Mesodermal cell (in vitro differentiated cells): Measurements from ENCODE around the gene CD58.

Experiments used
- H3K27ac ChIP-seq: 2 replicates; pipeline ENCODE4 v1.7.0; 2013; ENCODE audit warnings: mild to moderate bottlenecking, low read depth, low read length, moderate library complexity; ENCODE audit not compliant: severe bottlenecking
- H3K36me3 ChIP-seq: 2 replicates; pipeline ENCODE4 v1.7.1; 2013; ENCODE audit warnings: mild to moderate bottlenecking, low read length, moderate library complexity; ENCODE audit not compliant: control insufficient read depth, insufficient read depth
- H3K4me1 ChIP-seq: one replicate; pipeline ENCODE4 v1.7.1; 2013; ENCODE audit warnings: mild to moderate bottlenecking, low read length; ENCODE audit not compliant: insufficient read depth, control insufficient read depth, poor library complexity, severe bottlenecking
- H3K4me3 ChIP-seq: 2 replicates; pipeline ENCODE4 v1.7.0; 2013; ENCODE audit warnings: low read length, control low read depth, mild to moderate bottlenecking; ENCODE audit not compliant: insufficient read depth, poor library complexity, severe bottlenecking; ENCODE audit errors: extremely low read depth
- H3K9me3 ChIP-seq: 2 replicates; pipeline ENCODE4 v1.7.1; 2013; ENCODE audit warnings: mild to moderate bottlenecking, low read length, moderate library complexity; ENCODE audit not compliant: control insufficient read depth
- WGBS, 2 experiments: methylation state at CpG; one replicate each; pipeline ENCODE4 v1.1.5; 2013; ENCODE audit warnings: missing lambda C conversion rate in 2 of 2; ENCODE audit not compliant: insufficient coverage in 2 of 2; 5-methylcytosine and 5-hydroxymethylcytosine counted together

Gene CD58

GRCh38 chr1:116487583-116487982 is 83.2 kb downstream of the CD58 start:
- Histone ChIP-seq H3K27ac (peak overlapping the region; percentile 88), H3K36me3 (no peaks in the 10 kb centered on the region)
- 89 to 92% methylated on average over 1 of the region's 1 CpG for WGBS, 2 experiments

GRCh38 chr1:116487031-116487430 is 83.8 kb downstream of the CD58 start:
- H3K36me3 ChIP-seq: no peaks in the 10 kb centered on the region
- no peaks in the 10 kb centered on the region for H3K9me3 ChIP-seq
- peaks cover 18% of the 10 kb centered on the region for H3K4me1 ChIP-seq
- H3K4me3 ChIP-seq: no peak overlapping the region
- no peak overlapping the region for H3K27ac ChIP-seq

More at GRCh38 chr1:116487583-116487982, 83.2 kb downstream of the CD58 start:
- Histone ChIP-seq H3K9me3 (no peaks in the 10 kb centered on the region), H3K4me3 (no peak overlapping the region), H3K4me1 (peaks cover 18% of the 10 kb centered on the region)

GRCh38 chr1:116486424-116486823 is 84.4 kb downstream of the CD58 start:
- Histone ChIP-seq H3K36me3 (no peaks in the 10 kb centered on the region), H3K4me3 (no peak overlapping the region), H3K4me1 (peaks cover 18% of the 10 kb centered on the region), H3K27ac (no peak overlapping the region), H3K9me3 (no peaks in the 10 kb centered on the region)
- 100% methylated on average over 1 of the region's 3 CpGs; no CpG with 5 or more reads in 1 of the 2 experiments for WGBS, 2 experiments

GRCh38 chr1:116485976-116486375 is 84.8 kb downstream of the CD58 start:
- peaks cover 18% of the 10 kb centered on the region for H3K4me1 ChIP-seq
- 88 to 100% methylated on average over 1 of the region's 2 CpGs for WGBS, 2 experiments
- no peak overlapping the region for H3K4me3 ChIP-seq
- no peaks in the 10 kb centered on the region for H3K9me3 ChIP-seq
- H3K27ac ChIP-seq: no peak overlapping the region
- no peaks in the 10 kb centered on the region for H3K36me3 ChIP-seq

- H3K4me3 ChIP-seq: no peak overlapping the region
- no peaks in the 10 kb centered on the region for H3K36me3 ChIP-seq
- no peaks in the 10 kb centered on the region for H3K9me3 ChIP-seq
- H3K4me1 ChIP-seq: peaks cover 17% of the 10 kb centered on the region
- WGBS, 2 experiments: 3 to 41% methylated on average over 3 to 5 of the region's 6 CpGs
- no peak overlapping the region for H3K27ac ChIP-seq
Observed at GRCh38 chr1:116485071-116485735, 85.6 kb downstream of the CD58 start.

- WGBS, 2 experiments: 93 to 94% methylated on average over 7 to 9 of the region's 11 CpGs
- peaks cover 4% of the 10 kb centered on the region for H3K4me1 ChIP-seq
- no peaks in the 10 kb centered on the region for H3K9me3 ChIP-seq
- H3K4me3 ChIP-seq: no peak overlapping the region
- H3K36me3 ChIP-seq: no peaks in the 10 kb centered on the region
- H3K27ac ChIP-seq: no peak overlapping the region
Observed at GRCh38 chr1:116483481-116484309, 87.1 kb downstream of the CD58 start.

GRCh38 chr1:116482490-116482889 is 88.3 kb downstream of the CD58 start:
- H3K4me1 ChIP-seq: no peaks in the 10 kb centered on the region
- no peak overlapping the region for H3K27ac ChIP-seq
- H3K9me3 ChIP-seq: no peaks in the 10 kb centered on the region
- 100% methylated on average over 2 of the region's 2 CpGs; no CpG with 5 or more reads in 1 of the 2 experiments for WGBS, 2 experiments
- no peaks in the 10 kb centered on the region for H3K36me3 ChIP-seq
- H3K4me3 ChIP-seq: no peak overlapping the region

GRCh38 chr1:116481934-116482333 is 88.9 kb downstream of the CD58 start:
- no peaks in the 10 kb centered on the region for H3K4me1 ChIP-seq
- 100% methylated on average over 1 of the region's 3 CpGs; no CpG with 5 or more reads in 1 of the 2 experiments for WGBS, 2 experiments
- no peak overlapping the region for H3K27ac ChIP-seq

GRCh38 chr1:116478621-116479020 is 92.2 kb downstream of the CD58 start:
- WGBS, 2 experiments: 74 to 78% methylated on average over 6 of the region's 6 CpGs
- H3K27ac ChIP-seq: no peak overlapping the region

More at GRCh38 chr1:116481934-116482333, 88.9 kb downstream of the CD58 start:
- Histone ChIP-seq H3K36me3 (no peaks in the 10 kb centered on the region), H3K9me3 (no peaks in the 10 kb centered on the region), H3K4me3 (no peak overlapping the region)

GRCh38 chr1:116477429-116477828 is 93.4 kb downstream of the CD58 start:
- Histone ChIP-seq H3K4me3 (no peak overlapping the region), H3K36me3 (no peaks in the 10 kb centered on the region), H3K27ac (no peak overlapping the region), H3K4me1 (peaks cover 6% of the 10 kb centered on the region), H3K9me3 (no peaks in the 10 kb centered on the region)
- 65 to 97% methylated on average over 2 to 3 of the region's 3 CpGs for WGBS, 2 experiments

More at GRCh38 chr1:116478621-116479020, 92.2 kb downstream of the CD58 start:
- Histone ChIP-seq H3K4me3 (no peak overlapping the region), H3K36me3 (no peaks in the 10 kb centered on the region), H3K9me3 (no peaks in the 10 kb centered on the region), H3K4me1 (peaks cover 6% of the 10 kb centered on the region)

- H3K9me3 ChIP-seq: no peaks in the 10 kb centered on the region
- peaks cover 11% of the 10 kb centered on the region for H3K4me1 ChIP-seq
- H3K36me3 ChIP-seq: no peaks in the 10 kb centered on the region
- H3K27ac ChIP-seq: no peak overlapping the region
- WGBS, 2 experiments: 73 to 90% methylated on average over 2 of the region's 3 CpGs
- H3K4me3 ChIP-seq: no peak overlapping the region
Observed at GRCh38 chr1:116476321-116476720, 94.5 kb downstream of the CD58 start.
